GM19372 (cell line): ENCODE results near the gene MACROD2.

Source experiments
- ATAC-seq: cut with Tn5 transposase; IDR thresholded peaks from one replicate; pipeline ENCODE4 v1.9.1; 2021; ENCODE audit warnings: mild to moderate bottlenecking, low read depth, moderate library complexity; ENCODE audit not compliant: unreplicated experiment

The MACROD2 gene

GRCh38 chr20:15637950-15638754, 1642.8 kb downstream of the MACROD2 start:
- ATAC-seq, result no peak

- ATAC-seq, result no peak
Measured at GRCh38 chr20:15638816-15639215, 1643.5 kb downstream of the MACROD2 start.

GRCh38 chr20:15639839-15640238, 1644.5 kb downstream of the MACROD2 start:
- ATAC-seq, result no peak

- ATAC-seq, result no peak
Measured at GRCh38 chr20:15642109-15642508, 1646.8 kb downstream of the MACROD2 start.

- no peak for ATAC-seq
Measured at GRCh38 chr20:15642676-15643075, 1647.4 kb downstream of the MACROD2 start.

GRCh38 chr20:15643713-15644112, 1648.4 kb downstream of the MACROD2 start:
- ATAC-seq, result no peak

- no peak for ATAC-seq
Measured at GRCh38 chr20:15645816-15646215, 1650.5 kb downstream of the MACROD2 start.

- ATAC-seq, result no peak
Measured at GRCh38 chr20:15653396-15654207, 1658.3 kb downstream of the MACROD2 start.

- peak; percentile 99 for ATAC-seq
Measured at GRCh38 chr20:15654208-15654649, 1658.9 kb downstream of the MACROD2 start.

GRCh38 chr20:15655295-15655874, 1660.1 kb downstream of the MACROD2 start:
- no peak for ATAC-seq

GRCh38 chr20:15656124-15656523, 1660.8 kb downstream of the MACROD2 start:
- no peak for ATAC-seq

GRCh38 chr20:15658295-15658694, 1663.0 kb downstream of the MACROD2 start:
- ATAC-seq, result no peak

- ATAC-seq, result no peak
Measured at GRCh38 chr20:15673206-15673605, 1677.9 kb downstream of the MACROD2 start.

GRCh38 chr20:15674253-15675060, 1679.1 kb downstream of the MACROD2 start:
- no peak for ATAC-seq

- ATAC-seq, result no peak
Measured at GRCh38 chr20:15675061-15675514, 1679.8 kb downstream of the MACROD2 start.

- ATAC-seq, result no peak
Measured at GRCh38 chr20:15675813-15676484, 1680.6 kb downstream of the MACROD2 start.

GRCh38 chr20:15676815-15677214, 1681.5 kb downstream of the MACROD2 start:
- no peak for ATAC-seq

- ATAC-seq, result no peak
Measured at GRCh38 chr20:15682690-15683089, 1687.4 kb downstream of the MACROD2 start.

GRCh38 chr20:15692570-15692969, 1697.3 kb downstream of the MACROD2 start:
- ATAC-seq, result no peak
